ENCODE data around the gene MS4A3.

Gene MS4A3

GRCh38 chr11:60095477-60096120 lies 39.1 kb downstream of the MS4A3 start:
- no peak for DNase-seq (ENCODE audit: low read depth in 1 of 2, low spot score in 1 of 2)
- H3K27me3 ChIP-seq (ENCODE audit: insufficient read depth, poor library complexity, severe bottlenecking): no peaks in the 10 kb centered on the region
- no peak overlapping the region for H3K27ac ChIP-seq (replicated peaks)
- no peak for TF ChIP-seq REST (IDR thresholded peaks at IDR 0.05; ENCODE audit: insufficient replicate concordance, low read depth)
- TF ChIP-seq GABPA (IDR thresholded peaks at IDR 0.05; ENCODE audit: low read depth): no peak
- no peak for TF ChIP-seq CTCF (IDR thresholded peaks at IDR 0.05; ENCODE audit: insufficient read depth, low read length)
- TF ChIP-seq POLR2AphosphoS5 (IDR thresholded peaks at IDR 0.05; ENCODE audit: low read depth): no peak
- no peak for TF ChIP-seq SPI1 (IDR thresholded peaks at IDR 0.05; ENCODE audit: borderline replicate concordance, low read depth)
- H3K4me3 ChIP-seq (replicated peaks; ENCODE audit: insufficient read depth, low read length): no peak overlapping the region

- no peaks in the 10 kb centered on the region for H3K27me3 ChIP-seq (ENCODE audit: insufficient read depth, poor library complexity, severe bottlenecking)
- H3K4me3 ChIP-seq (replicated peaks; ENCODE audit: insufficient read depth, low read length): no peak overlapping the region
- TF ChIP-seq SPI1 (IDR thresholded peaks at IDR 0.05; ENCODE audit: borderline replicate concordance, low read depth) (no peak), CTCF (IDR thresholded peaks at IDR 0.05; ENCODE audit: insufficient read depth, low read length) (no peak), REST (IDR thresholded peaks at IDR 0.05; ENCODE audit: insufficient replicate concordance, low read depth) (no peak), POLR2AphosphoS5 (IDR thresholded peaks at IDR 0.05; ENCODE audit: low read depth) (no peak), GABPA (IDR thresholded peaks at IDR 0.05; ENCODE audit: low read depth) (no peak)
- no peak overlapping the region for H3K27ac ChIP-seq (replicated peaks)
- no peak for DNase-seq (ENCODE audit: low read depth in 1 of 2, low spot score in 1 of 2)
These were observed 40.7 kb downstream of the MS4A3 start for GRCh38 chr11:60097189-60097588.

GRCh38 chr11:60098508-60098907 lies 42.0 kb downstream of the MS4A3 start:
- H3K4me3 ChIP-seq (replicated peaks; ENCODE audit: insufficient read depth, low read length): no peak overlapping the region
- no peak overlapping the region for H3K27ac ChIP-seq (replicated peaks)
- TF ChIP-seq GABPA (IDR thresholded peaks at IDR 0.05; ENCODE audit: low read depth) (no peak), REST (IDR thresholded peaks at IDR 0.05; ENCODE audit: insufficient replicate concordance, low read depth) (no peak), POLR2AphosphoS5 (IDR thresholded peaks at IDR 0.05; ENCODE audit: low read depth) (no peak), CTCF (IDR thresholded peaks at IDR 0.05; ENCODE audit: insufficient read depth, low read length) (no peak), SPI1 (IDR thresholded peaks at IDR 0.05; ENCODE audit: borderline replicate concordance, low read depth) (no peak)
- no peak for DNase-seq (ENCODE audit: low read depth in 1 of 2, low spot score in 1 of 2)
- H3K27me3 ChIP-seq (ENCODE audit: insufficient read depth, poor library complexity, severe bottlenecking): no peaks in the 10 kb centered on the region
